DND-41 (cell line): ENCODE measurements around the gene GLRX2.

Experiments used
- CTCF ChIP-seq: IDR thresholded peaks from 2 replicates; pipeline ENCODE4 v1.5.1; 2012; ENCODE audit warnings: borderline replicate concordance, low read length, moderate library complexity, mild to moderate bottlenecking; ENCODE audit not compliant: poor library complexity, severe bottlenecking; ENCODE audit errors: extremely low read depth
- EZH2 ChIP-seq: IDR thresholded peaks from 3 replicates; pipeline ENCODE4 v1.6.1; 2012; ENCODE audit warnings: borderline replicate concordance, low read depth, mild to moderate bottlenecking, moderate library complexity, low read length, inconsistent platforms; ENCODE audit not compliant: severe bottlenecking

- TF ChIP-seq CTCF: no peak
- TF ChIP-seq EZH2: no peak
These were observed 11.1 kb downstream of the GLRX2 start for GRCh38 chr1:193094112-193094511.
